AG04450 (cell line): ENCODE measurements around the gene CSNK1A1. TPM values are rescaled to one million over a fixed set of nuclear protein-coding genes. Genes with fewer than 3 reads are reported as not detected.

Experiments
- CTCF ChIA-PET: fragments of 300-600, 350-600 bp; formaldehyde crosslinking; extraction: SDS; loops from one replicate; lab custom pipeline; 2022; ENCODE audit warnings: antibody characterized with exemption, inconsistent platforms; lab: Charles Lee
- POLR2A ChIA-PET: fragments of 350-600 bp; formaldehyde crosslinking; extraction: SDS; loops from one replicate; lab custom pipeline; 2021; ENCODE audit warnings: antibody characterized with exemption, inconsistent platforms; lab: Yijun Ruan, JAX
- DNase-seq: peaks from one replicate; pipeline ENCODE4 v3.0.0-alpha.2; 2011; ENCODE audit warnings: low read depth, low spot score
- H3K27ac ChIP-seq: one replicate; pipeline ENCODE4 v1.5.1; 2012; ENCODE audit warnings: low read depth, low read length, control low read depth
- H3K27me3 ChIP-seq: one replicate; pipeline ENCODE4 v1.6.0; 2012; ENCODE audit warnings: low read length; ENCODE audit not compliant: control insufficient read depth, insufficient read depth
- H3K4me3 ChIP-seq: 2 replicates; pipeline ENCODE4 v1.5.1; 2011; ENCODE audit warnings: mild to moderate bottlenecking, low read depth, low read length, control low read depth
- H3K9me3 ChIP-seq: 2 replicates; pipeline ENCODE4 v1.5.1; 2012; ENCODE audit warnings: low read length; ENCODE audit not compliant: control insufficient read depth, insufficient read depth
- polyA plus RNA-seq: library from polyadenylated mRNA; depleted of rRNA; stranded (reverse); fragments of >200 nt; gene quantifications from 2 replicates; pipeline ENCODE4 v1.2.3, GENCODE V29; 2011; rRNA removed
- TF ChIP-seq, protein P1 (sequence below): IDR thresholded peaks from 2 replicates; pipeline ENCODE4 v1.5.1; 2011; ENCODE audit warnings: low read depth, low read length, control low read depth, inconsistent platforms

CSNK1A1 gene
- polyA plus RNA-seq, 1 experiment = 329 TPM

- ChIA-PET CTCF (interaction anchor here (0.6 to 4.7 kb wide), 14 partner anchors 11 to 175 kb away, joined by 3 to 48 read pairs (median 6); partner anchors contain the start of genes CSNK1A1 and GRPEL2), POLR2A (interaction anchor here (0.6 to 2.0 kb wide), 2 partner anchors 108 to 120 kb away, joined by 3 to 9 read pairs; partner anchors contain the start of gene CSNK1A1)
- H3K4me3 ChIP-seq = no peak overlapping the region
- peaks cover 2% of the 10 kb centered on the region for H3K27me3 ChIP-seq
- H3K9me3 ChIP-seq = no peaks in the 10 kb centered on the region
- TF ChIP-seq, protein P1, sequence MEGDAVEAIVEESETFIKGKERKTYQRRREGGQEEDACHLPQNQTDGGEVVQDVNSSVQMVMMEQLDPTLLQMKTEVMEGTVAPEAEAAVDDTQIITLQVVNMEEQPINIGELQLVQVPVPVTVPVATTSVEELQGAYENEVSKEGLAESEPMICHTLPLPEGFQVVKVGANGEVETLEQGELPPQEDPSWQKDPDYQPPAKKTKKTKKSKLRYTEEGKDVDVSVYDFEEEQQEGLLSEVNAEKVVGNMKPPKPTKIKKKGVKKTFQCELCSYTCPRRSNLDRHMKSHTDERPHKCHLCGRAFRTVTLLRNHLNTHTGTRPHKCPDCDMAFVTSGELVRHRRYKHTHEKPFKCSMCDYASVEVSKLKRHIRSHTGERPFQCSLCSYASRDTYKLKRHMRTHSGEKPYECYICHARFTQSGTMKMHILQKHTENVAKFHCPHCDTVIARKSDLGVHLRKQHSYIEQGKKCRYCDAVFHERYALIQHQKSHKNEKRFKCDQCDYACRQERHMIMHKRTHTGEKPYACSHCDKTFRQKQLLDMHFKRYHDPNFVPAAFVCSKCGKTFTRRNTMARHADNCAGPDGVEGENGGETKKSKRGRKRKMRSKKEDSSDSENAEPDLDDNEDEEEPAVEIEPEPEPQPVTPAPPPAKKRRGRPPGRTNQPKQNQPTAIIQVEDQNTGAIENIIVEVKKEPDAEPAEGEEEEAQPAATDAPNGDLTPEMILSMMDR = no peak
- peak overlapping the region; percentile 0 for H3K27ac ChIP-seq
- DNase-seq = no peak
Measured at GRCh38 chr5:149443210-149443609, 108.0 kb downstream of the CSNK1A1 start.

GRCh38 chr5:149442563-149443182 is 108.6 kb downstream of the CSNK1A1 start:
- peak; percentile 44 for DNase-seq
- TF ChIP-seq, protein P1 = peak; percentile 93
- Histone ChIP-seq H3K27ac (peak overlapping the region; percentile 0), H3K27me3 (peaks cover 2% of the 10 kb centered on the region), H3K4me3 (no peak overlapping the region), H3K9me3 (no peaks in the 10 kb centered on the region)
- POLR2A ChIA-PET = interaction anchor here (0.6 to 2.0 kb wide), 2 partner anchors 108 to 120 kb away, joined by 3 to 9 read pairs; partner anchors contain the start of gene CSNK1A1
- CTCF ChIA-PET = interaction anchor here (0.6 to 4.7 kb wide), 22 partner anchors 12 to 175 kb away, joined by 3 to 48 read pairs (median 5); partner anchors contain the start of genes CSNK1A1 and GRPEL2

Other genes with a start within 250 kb of the CSNK1A1 start
- gene GRPEL2, start 205.9 kb downstream of the CSNK1A1 start, polyA plus RNA-seq = 15.0 and 21.6 TPM in 2 replicates
- gene PCYOX1L, start 193.4 kb downstream of the CSNK1A1 start, polyA plus RNA-seq = 11.0 and 11.8 TPM in 2 replicates
- 0.24 TPM in 1 of 2 replicates, not detected in the other for gene IL17B, start 172.1 kb downstream of the CSNK1A1 start, polyA plus RNA-seq
- gene ARHGEF37, start 30.1 kb upstream of the CSNK1A1 start, polyA plus RNA-seq = 0.61 and 0.74 TPM in 2 replicates
- gene PPARGC1B, start 178.9 kb upstream of the CSNK1A1 start, polyA plus RNA-seq = 0.11 and 0.15 TPM in 2 replicates